Breast epithelium (tissue), 4 donors: ENCODE data around the gene TOX2. TPM values are rescaled to one million over a fixed set of nuclear protein-coding genes. Genes with fewer than 3 reads are reported as not detected.

ENCODE experiments used
- DNase-seq, 2 donors: peaks; one replicate each; pipeline ENCODE4 v3.0.0-alpha.2; 2019; ENCODE audit warnings: low spot score in 2 of 2
- H3K27ac ChIP-seq, 2 donors: fragments of 200-600 bp; sonication (generic) in 1 of 2; one replicate each; pipeline ENCODE4 v1.5.1; 2016 to 2019; ENCODE audit warnings: mild to moderate bottlenecking in 1 of 2
- H3K27me3 ChIP-seq, 2 donors: fragments of 200-600 bp; sonication (generic) in 1 of 2; one replicate each; pipeline versions ENCODE4 v1.5.1 to v1.6.0; 2017 to 2019; ENCODE audit warnings: control low read depth in 1 of 2, mild to moderate bottlenecking in 1 of 2
- H3K36me3 ChIP-seq: fragments of 200-600 bp; one replicate; pipeline ENCODE4 v1.5.1; 2019
- H3K4me1 ChIP-seq, 2 donors: fragments of 200-600 bp; sonication (generic); one replicate each; pipeline ENCODE4 v1.5.1; 2016 to 2019; ENCODE audit warnings: control low read depth in 1 of 2
- H3K4me3 ChIP-seq, 3 donors: fragments of 200-600 bp; sonication (generic); 1 replicate in 2 of 3; 2 replicates in 1 of 3; pipeline ENCODE4 v1.5.1; 2016 to 2019; ENCODE audit warnings: mild to moderate bottlenecking in 3 of 3, moderate library complexity in 2 of 3
- H3K9me3 ChIP-seq, 2 donors: fragments of 200-600 bp; sonication (generic) in 1 of 2; one replicate each; pipeline ENCODE4 v1.5.1; 2016 to 2019; ENCODE audit warnings: control low read depth in 1 of 2
- CTCF ChIP-seq, 3 donors: fragments of 450-650 bp; IDR thresholded peaks; one replicate each; pipeline ENCODE4 v1.5.1; 2016 to 2017; ENCODE audit warnings: antibody characterized with exemption in 3 of 3, mild to moderate bottlenecking in 3 of 3, moderate library complexity in 3 of 3
- POLR2A ChIP-seq: fragments of 450-650 bp; IDR thresholded peaks from one replicate; pipeline ENCODE4 v1.6.1; 2016; ENCODE audit warnings: antibody characterized with exemption, mild to moderate bottlenecking, moderate library complexity
- POLR2AphosphoS5 ChIP-seq, 3 donors: sonication (generic); formaldehyde crosslinking; IDR thresholded peaks; one replicate each; pipeline ENCODE4 v1.6.1; 2017; ENCODE audit warnings: antibody characterized with exemption in 3 of 3
- intact Hi-C: fragments of 100-400 bp; cut with DNase I; formaldehyde crosslinking; loops from one replicate; pipeline ENCODE4 v1.15.1; 2023; ENCODE audit warnings: low total_unique reads
- total RNA-seq, 3 donors: library from RNA; depleted of rRNA; stranded (reverse); fragments of >200 nt; gene quantifications; one replicate each; pipeline ENCODE4 v1.1.0, GENCODE V29; 2016

The TOX2 gene
- total RNA-seq, 3 donors from 2014 or later: 0.44 to 7.4 (median 0.66) TPM

DNA sequence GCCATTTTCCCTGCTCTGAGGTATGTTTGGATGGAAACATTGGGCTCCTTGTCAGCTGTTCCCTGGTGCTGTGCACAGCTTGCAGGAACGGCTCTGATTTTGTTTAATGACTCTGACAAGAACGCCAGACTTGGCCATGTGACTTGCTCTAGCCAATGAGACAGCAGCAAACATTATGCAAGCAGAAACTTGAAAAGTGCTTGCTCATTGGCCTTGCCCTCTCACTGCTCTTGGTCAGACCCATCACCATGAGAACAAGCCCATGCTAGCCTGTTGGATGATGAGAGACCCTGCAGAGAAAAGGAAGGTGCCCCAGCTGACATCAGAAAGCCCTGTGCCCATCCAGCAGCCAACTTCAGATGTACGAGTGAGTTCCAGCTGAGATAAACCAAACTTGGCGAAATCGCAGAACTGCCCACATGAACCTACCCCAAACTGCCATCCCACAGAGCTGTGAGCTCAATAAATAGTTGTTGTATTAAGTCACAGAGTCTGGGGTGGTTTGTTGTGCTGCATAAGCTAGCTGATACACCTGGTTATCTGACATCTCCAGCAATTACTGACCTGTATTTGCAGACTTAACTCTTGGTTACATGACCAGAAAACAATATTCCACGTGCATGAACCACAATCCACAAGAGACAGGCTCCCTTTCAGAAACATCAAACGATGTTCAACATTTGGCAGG is 175.5 kb downstream of the TOX2 start:
- Histone ChIP-seq H3K36me3 (no peaks in the 10 kb centered on the region), H3K4me1 (no peaks in the 10 kb centered on the region), H3K4me3 (no peak overlapping the region), H3K27ac (no peak overlapping the region), H3K9me3 (no peaks in the 10 kb centered on the region), H3K27me3 (no peaks in the 10 kb centered on the region)
- TF ChIP-seq POLR2A: no peak
- TF ChIP-seq CTCF (IDR thresholded peaks at IDR 0.05): no peak
- no peak for TF ChIP-seq POLR2AphosphoS5 (IDR thresholded peaks at IDR 0.05)
- no peak for DNase-seq
- intact Hi-C loops: no loop called here

DNA sequence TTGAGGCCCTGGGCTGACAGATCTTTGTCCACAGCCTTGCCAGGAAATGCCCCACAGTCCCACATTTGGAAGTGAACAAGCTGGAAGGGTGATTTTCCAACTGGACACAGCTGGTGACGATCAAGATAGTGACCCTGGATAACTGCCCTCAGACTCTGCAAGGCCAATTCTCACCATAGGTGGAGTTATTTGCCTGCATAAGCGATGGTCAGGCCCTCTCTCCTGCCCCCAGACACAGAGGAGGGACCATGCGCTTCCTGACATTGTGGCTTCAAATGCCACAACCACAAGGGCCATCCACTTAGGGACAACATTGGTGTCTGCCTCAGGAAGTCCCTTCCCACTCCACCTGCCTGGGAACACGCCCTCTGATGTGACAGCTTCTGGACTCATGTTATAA is 176.4 kb downstream of the TOX2 start:
- H3K27me3 ChIP-seq: no peaks in the 10 kb centered on the region
- intact Hi-C loops: no loop called here
- TF ChIP-seq POLR2AphosphoS5 (IDR thresholded peaks at IDR 0.05) (no peak), CTCF (IDR thresholded peaks at IDR 0.05) (no peak), POLR2A (no peak)
- no peaks in the 10 kb centered on the region for H3K36me3 ChIP-seq
- no peak for DNase-seq
- no peaks in the 10 kb centered on the region for H3K9me3 ChIP-seq
- H3K27ac ChIP-seq: no peak overlapping the region
- H3K4me3 ChIP-seq: no peak overlapping the region
- no peaks in the 10 kb centered on the region for H3K4me1 ChIP-seq

- intact Hi-C loops: no loop called here
- Histone ChIP-seq H3K9me3 (no peaks in the 10 kb centered on the region), H3K27ac (no peak overlapping the region), H3K4me3 (no peak overlapping the region), H3K27me3 (no peaks in the 10 kb centered on the region), H3K4me1 (no peaks in the 10 kb centered on the region), H3K36me3 (no peaks in the 10 kb centered on the region)
- no peak for TF ChIP-seq CTCF (IDR thresholded peaks at IDR 0.05)
- no peak for TF ChIP-seq POLR2AphosphoS5 (IDR thresholded peaks at IDR 0.05)
- DNase-seq: no peak
Observed at GRCh38 chr20:44092551-44093248, 178.0 kb downstream of the TOX2 start.

GRCh38 chr20:44093249-44093582 is 178.6 kb downstream of the TOX2 start:
- intact Hi-C loops: no loop called here
- H3K36me3 ChIP-seq: no peaks in the 10 kb centered on the region
- H3K27me3 ChIP-seq: no peaks in the 10 kb centered on the region
- no peaks in the 10 kb centered on the region for H3K9me3 ChIP-seq
- H3K27ac ChIP-seq: no peak overlapping the region
- DNase-seq: no peak
- no peak overlapping the region for H3K4me3 ChIP-seq
- no peak for TF ChIP-seq POLR2AphosphoS5 (IDR thresholded peaks at IDR 0.05)
- TF ChIP-seq CTCF (IDR thresholded peaks at IDR 0.05): no peak
- no peak for TF ChIP-seq POLR2A
- no peaks in the 10 kb centered on the region for H3K4me1 ChIP-seq

DNA sequence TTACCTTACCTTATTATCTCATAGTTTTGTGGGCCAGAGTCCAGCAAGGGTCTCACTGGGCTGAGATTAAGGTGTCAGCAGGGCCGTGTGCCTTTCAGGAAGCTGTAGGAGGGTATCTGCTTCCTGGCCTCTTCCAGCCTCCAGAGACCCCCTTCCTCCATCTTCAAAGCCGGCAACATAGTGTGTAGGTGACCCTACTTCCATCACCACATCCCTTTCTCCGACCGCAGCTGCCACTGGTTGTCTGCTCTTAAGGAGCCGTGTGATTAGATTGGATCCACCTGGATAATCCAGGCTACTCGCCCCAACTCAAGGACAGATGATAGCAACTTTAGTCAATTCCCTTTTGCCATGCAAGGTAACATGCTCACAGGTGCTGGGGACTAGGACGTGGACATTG is 181.2 kb downstream of the TOX2 start:
- DNase-seq: no peak
- no peaks in the 10 kb centered on the region for H3K9me3 ChIP-seq
- no peak overlapping the region for H3K27ac ChIP-seq
- intact Hi-C loops: no loop called here
- TF ChIP-seq CTCF (IDR thresholded peaks at IDR 0.05) (no peak), POLR2A (no peak), POLR2AphosphoS5 (IDR thresholded peaks at IDR 0.05) (no peak)
- no peaks in the 10 kb centered on the region for H3K4me1 ChIP-seq
- H3K36me3 ChIP-seq: no peaks in the 10 kb centered on the region
- H3K27me3 ChIP-seq: no peaks in the 10 kb centered on the region
- no peak overlapping the region for H3K4me3 ChIP-seq
